ENCODE data around the gene USP28. TPM values are rescaled to one million over a fixed set of nuclear protein-coding genes. Genes with fewer than 3 reads are reported as not detected.
"Not testable (repeated sequence)": the region's sequence is repeated elsewhere in the genome, so short reads cannot be mapped to it uniquely, and the experiment has no call there.

USP28 gene, protein sequence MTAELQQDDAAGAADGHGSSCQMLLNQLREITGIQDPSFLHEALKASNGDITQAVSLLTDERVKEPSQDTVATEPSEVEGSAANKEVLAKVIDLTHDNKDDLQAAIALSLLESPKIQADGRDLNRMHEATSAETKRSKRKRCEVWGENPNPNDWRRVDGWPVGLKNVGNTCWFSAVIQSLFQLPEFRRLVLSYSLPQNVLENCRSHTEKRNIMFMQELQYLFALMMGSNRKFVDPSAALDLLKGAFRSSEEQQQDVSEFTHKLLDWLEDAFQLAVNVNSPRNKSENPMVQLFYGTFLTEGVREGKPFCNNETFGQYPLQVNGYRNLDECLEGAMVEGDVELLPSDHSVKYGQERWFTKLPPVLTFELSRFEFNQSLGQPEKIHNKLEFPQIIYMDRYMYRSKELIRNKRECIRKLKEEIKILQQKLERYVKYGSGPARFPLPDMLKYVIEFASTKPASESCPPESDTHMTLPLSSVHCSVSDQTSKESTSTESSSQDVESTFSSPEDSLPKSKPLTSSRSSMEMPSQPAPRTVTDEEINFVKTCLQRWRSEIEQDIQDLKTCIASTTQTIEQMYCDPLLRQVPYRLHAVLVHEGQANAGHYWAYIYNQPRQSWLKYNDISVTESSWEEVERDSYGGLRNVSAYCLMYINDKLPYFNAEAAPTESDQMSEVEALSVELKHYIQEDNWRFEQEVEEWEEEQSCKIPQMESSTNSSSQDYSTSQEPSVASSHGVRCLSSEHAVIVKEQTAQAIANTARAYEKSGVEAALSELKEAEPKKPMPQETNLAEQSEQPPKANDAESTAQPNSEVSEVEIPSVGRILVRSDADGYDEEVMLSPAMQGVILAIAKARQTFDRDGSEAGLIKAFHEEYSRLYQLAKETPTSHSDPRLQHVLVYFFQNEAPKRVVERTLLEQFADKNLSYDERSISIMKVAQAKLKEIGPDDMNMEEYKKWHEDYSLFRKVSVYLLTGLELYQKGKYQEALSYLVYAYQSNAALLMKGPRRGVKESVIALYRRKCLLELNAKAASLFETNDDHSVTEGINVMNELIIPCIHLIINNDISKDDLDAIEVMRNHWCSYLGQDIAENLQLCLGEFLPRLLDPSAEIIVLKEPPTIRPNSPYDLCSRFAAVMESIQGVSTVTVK
- total RNA-seq (2022) (63.8 and 74.4 TPM in 2 replicates), Bru-seq, nascent RNA (percentile 85 among the genes with signal in this experiment), BruChase-seq, experiment 1, labeled RNA remaining after a 2-hour chase (percentile 82 among the genes with signal in this experiment), BruChase-seq, experiment 2, labeled RNA remaining after a 6-hour chase (percentile 83 among the genes with signal in this experiment)
- long read RNA-seq, full-length matches to known transcripts, result 9 of 66 reads
- long read RNA-seq, partial matches to known transcripts, result 6 of 66 reads
- long read RNA-seq, other reads (novel, unspliced or antisense), result 51 of 66 reads

DNA sequence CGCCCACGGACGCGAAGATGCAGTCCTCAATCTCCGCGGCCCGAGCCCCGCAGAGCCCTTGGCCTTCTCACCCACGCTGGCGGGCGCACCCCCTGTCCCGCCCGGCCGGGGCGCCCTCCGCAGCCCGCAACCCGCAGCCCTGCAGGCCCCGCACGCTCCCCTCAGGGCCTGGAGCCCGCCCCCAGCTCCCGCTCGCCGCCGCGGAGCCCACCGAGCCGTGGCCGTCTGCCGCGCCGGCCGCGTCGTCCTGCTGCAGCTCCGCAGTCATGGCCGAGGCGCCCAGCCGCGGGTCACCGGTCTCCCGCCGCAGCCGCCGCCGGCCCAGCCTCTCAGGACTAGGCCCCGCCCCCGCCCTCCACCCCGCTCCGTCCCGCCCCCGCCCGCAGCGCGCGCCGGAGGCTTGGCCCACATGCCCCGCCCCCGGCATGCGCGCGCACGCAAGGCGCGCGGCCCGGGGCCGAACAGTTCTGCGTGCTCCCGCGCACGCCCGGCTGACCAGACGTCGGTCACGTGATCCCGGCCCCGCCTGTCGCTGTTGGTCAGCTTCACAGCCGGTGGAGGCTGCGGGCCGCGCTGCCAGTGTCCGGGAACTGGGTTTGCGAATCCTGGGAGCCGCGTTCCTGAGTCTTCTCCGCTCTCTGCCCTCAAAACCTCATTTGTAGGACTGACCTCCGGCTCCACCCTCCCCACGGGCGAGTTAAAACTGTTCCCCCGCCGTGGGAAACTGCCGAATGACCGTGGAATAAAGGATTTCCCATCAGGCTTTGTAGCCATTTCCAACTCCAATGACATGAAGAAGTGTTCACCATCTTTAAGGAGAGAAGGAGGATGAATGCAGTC, at the start of gene USP28:
USP28 (minus strand) TSS at position 339 of the 840 bp plus-strand sequence; CDS start at position 268, 71 bp downstream.
- peaks cover 45% of the 10 kb centered on the region for H3K4me1 Mint-ChIP-seq (ENCODE audit: low read depth, unreplicated experiment)
- peak; percentile 99 to 100 for DNase-seq
- H3K27me3 ChIP-seq (replicated peaks; ENCODE audit: control insufficient read depth, insufficient read depth, low read length), result no peaks in the 10 kb centered on the region

DNA sequence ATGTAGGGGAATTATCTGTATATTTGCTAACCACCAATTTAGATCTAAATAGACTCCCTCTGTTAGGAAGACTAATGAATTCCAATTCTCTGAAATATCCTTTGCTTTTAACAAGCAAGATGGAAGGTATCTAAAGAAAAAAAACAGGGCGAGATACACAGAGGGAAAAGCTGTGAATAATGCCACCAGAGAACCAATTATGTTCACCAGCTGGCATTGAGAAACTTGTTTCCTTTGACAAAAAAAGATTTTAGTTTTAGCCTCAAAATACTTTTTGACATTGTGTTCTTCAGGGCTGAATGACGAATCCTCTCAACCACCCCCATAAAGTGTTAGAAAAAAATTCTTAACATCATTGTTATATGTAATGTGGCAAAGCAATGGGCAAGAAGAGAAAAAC, 48.2 kb upstream of the USP28 start:
- Histone ChIP-seq H3K4me1 (no peaks in the 10 kb centered on the region), H3K9me3 (no peaks in the 10 kb centered on the region), H3K27me3 (replicated peaks; ENCODE audit: control insufficient read depth, insufficient read depth, low read length) (no peaks in the 10 kb centered on the region), H3K36me3 (ENCODE audit: control insufficient read depth, insufficient read depth, low read length) (no peaks in the 10 kb centered on the region), H3K4me3 (ENCODE audit: low read depth, low read length) (no peak overlapping the region)
- no peaks in the 10 kb centered on the region for H3K9me3 Mint-ChIP-seq (ENCODE audit: unreplicated experiment)
- POLR2A ChIA-PET, result no interaction called here
- no peak overlapping the region for H3K27ac Mint-ChIP-seq (ENCODE audit: unreplicated experiment)
- H3K4me1 Mint-ChIP-seq (ENCODE audit: low read depth, unreplicated experiment), result peaks cover 11% of the 10 kb centered on the region
- peaks cover 6% of the 10 kb centered on the region for H3K27me3 Mint-ChIP-seq (ENCODE audit: insufficient read depth, unreplicated experiment)
- no peaks in the 10 kb centered on the region for H3K36me3 Mint-ChIP-seq (ENCODE audit: insufficient read depth, unreplicated experiment)
- no peak for DNase-seq
- CTCF ChIA-PET, result no interaction called here
- H3K4me3 Mint-ChIP-seq (ENCODE audit: unreplicated experiment), result no peak overlapping the region
- intact Hi-C loops (cut with micrococcal nuclease; ENCODE audit: unreplicated experiment), result no loop called here
- TF ChIP-seq, protein P1, sequence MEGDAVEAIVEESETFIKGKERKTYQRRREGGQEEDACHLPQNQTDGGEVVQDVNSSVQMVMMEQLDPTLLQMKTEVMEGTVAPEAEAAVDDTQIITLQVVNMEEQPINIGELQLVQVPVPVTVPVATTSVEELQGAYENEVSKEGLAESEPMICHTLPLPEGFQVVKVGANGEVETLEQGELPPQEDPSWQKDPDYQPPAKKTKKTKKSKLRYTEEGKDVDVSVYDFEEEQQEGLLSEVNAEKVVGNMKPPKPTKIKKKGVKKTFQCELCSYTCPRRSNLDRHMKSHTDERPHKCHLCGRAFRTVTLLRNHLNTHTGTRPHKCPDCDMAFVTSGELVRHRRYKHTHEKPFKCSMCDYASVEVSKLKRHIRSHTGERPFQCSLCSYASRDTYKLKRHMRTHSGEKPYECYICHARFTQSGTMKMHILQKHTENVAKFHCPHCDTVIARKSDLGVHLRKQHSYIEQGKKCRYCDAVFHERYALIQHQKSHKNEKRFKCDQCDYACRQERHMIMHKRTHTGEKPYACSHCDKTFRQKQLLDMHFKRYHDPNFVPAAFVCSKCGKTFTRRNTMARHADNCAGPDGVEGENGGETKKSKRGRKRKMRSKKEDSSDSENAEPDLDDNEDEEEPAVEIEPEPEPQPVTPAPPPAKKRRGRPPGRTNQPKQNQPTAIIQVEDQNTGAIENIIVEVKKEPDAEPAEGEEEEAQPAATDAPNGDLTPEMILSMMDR (IDR thresholded peaks at IDR 0.05; ENCODE audit: insufficient read depth in 1 of 2, low read depth in 1 of 2, low read length in 1 of 2, severe bottlenecking in 1 of 2, unreplicated experiment in 1 of 2), result no peak
- BruUV-seq (replicated peaks), result no TSS peak

More for the DNA sequence above, at the start of gene USP28:
- peak within 1 kb of the TSS; percentile 66 for H3K4me3 ChIP-seq (ENCODE audit: low read depth, low read length)
- peaks cover 12% of the 10 kb centered on the region for H3K4me1 ChIP-seq
- H3K27me3 Mint-ChIP-seq (ENCODE audit: insufficient read depth, unreplicated experiment), result no peaks in the 10 kb centered on the region
- BruUV-seq (replicated peaks), result no TSS peak
- intact Hi-C loops (cut with micrococcal nuclease; ENCODE audit: unreplicated experiment), result loop anchor here (1.0 kb wide), 2 partner anchors 9 to 13 kb away; no protein-coding TSS in a partner anchor
- POLR2A ChIA-PET, result interaction anchor here (0.5 to 1.6 kb wide), 9 partner anchors 16 to 523 kb away, joined by 3 to 6 read pairs (median 5); no protein-coding TSS in a partner anchor
- no peaks in the 10 kb centered on the region for H3K9me3 ChIP-seq
- H3K36me3 Mint-ChIP-seq (ENCODE audit: insufficient read depth, unreplicated experiment), result peaks cover 29% of the 10 kb centered on the region
- H3K36me3 ChIP-seq (ENCODE audit: control insufficient read depth, insufficient read depth, low read length), result no peaks in the 10 kb centered on the region
- H3K9me3 Mint-ChIP-seq (ENCODE audit: unreplicated experiment), result peaks cover 10% of the 10 kb centered on the region
- H3K27ac Mint-ChIP-seq (ENCODE audit: unreplicated experiment), result peak within 1 kb of the TSS; percentile 96
- H3K4me3 Mint-ChIP-seq (ENCODE audit: unreplicated experiment), result peak within 1 kb of the TSS; percentile 86
- TF ChIP-seq, protein P1 (IDR thresholded peaks at IDR 0.05; ENCODE audit: insufficient read depth in 1 of 2, low read depth in 1 of 2, low read length in 1 of 2, severe bottlenecking in 1 of 2, unreplicated experiment in 1 of 2), result peak in 1 of 2 experiments; percentile 23
- CTCF ChIA-PET, result interaction anchor here (0.6 to 1.5 kb wide), 6 partner anchors 21 to 387 kb away, joined by 3 to 6 read pairs (median 3); no protein-coding TSS in a partner anchor

DNA sequence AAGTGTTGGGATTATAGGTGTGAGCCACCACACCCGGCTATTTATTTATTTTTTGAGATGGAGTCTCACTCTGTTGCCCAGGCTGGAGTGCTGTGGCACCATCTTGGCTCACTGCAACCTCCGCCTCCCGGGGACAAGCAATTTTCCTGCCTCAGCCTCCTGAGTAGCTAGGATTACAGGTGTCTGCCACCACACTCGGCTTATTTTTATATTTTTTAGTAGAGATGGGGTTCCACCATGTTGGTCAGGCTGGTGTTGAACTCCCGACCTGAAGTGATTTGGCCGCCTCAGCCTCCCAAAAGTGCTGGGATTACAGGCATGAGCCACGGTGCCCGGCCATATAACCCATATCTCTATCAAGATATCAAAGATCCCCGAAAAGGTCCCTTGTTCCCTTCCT, 36.1 kb upstream of the USP28 start:
- H3K4me3 Mint-ChIP-seq (ENCODE audit: unreplicated experiment); DNase-seq; H3K36me3 ChIP-seq (ENCODE audit: control insufficient read depth, insufficient read depth, low read length); BruUV-seq (replicated peaks); POLR2A ChIA-PET; H3K36me3 Mint-ChIP-seq (ENCODE audit: insufficient read depth, unreplicated experiment); CTCF ChIA-PET; intact Hi-C loops (cut with micrococcal nuclease; ENCODE audit: unreplicated experiment); H3K27me3 Mint-ChIP-seq (ENCODE audit: insufficient read depth, unreplicated experiment); H3K27ac Mint-ChIP-seq (ENCODE audit: unreplicated experiment); H3K27me3 ChIP-seq (replicated peaks; ENCODE audit: control insufficient read depth, insufficient read depth, low read length); H3K9me3 Mint-ChIP-seq (ENCODE audit: unreplicated experiment); H3K9me3 ChIP-seq; H3K4me1 ChIP-seq; H3K4me3 ChIP-seq (ENCODE audit: low read depth, low read length): not testable (repeated sequence)
- H3K4me1 Mint-ChIP-seq (ENCODE audit: low read depth, unreplicated experiment), result peaks cover 11% of the 10 kb centered on the region

All from Caco-2 (cell line).